Vagina (tissue), 2 donors: Measurements from ENCODE around the gene ZNF132. TPM values are rescaled to one million over a fixed set of nuclear protein-coding genes. Genes with fewer than 3 reads are reported as not detected.
"Not testable (repeated sequence)": the region's sequence is repeated elsewhere in the genome, so short reads cannot be mapped to it uniquely, and the experiment has no call there.

Experiments used
- DNase-seq, 2 donors: peaks; one replicate each; pipeline ENCODE4 v3.0.0-alpha.2; 2017; ENCODE audit errors: extremely low spot score in 2 of 2
- H3K27ac ChIP-seq: fragments of 200-600 bp; sonication (generic); one replicate; pipeline ENCODE4 v1.5.1; 2019
- H3K27me3 ChIP-seq: fragments of 200-600 bp; sonication (generic); one replicate; pipeline ENCODE4 v1.5.1; 2019
- H3K36me3 ChIP-seq, 2 donors: fragments of 200-600 bp; sonication (generic); one replicate each; pipeline ENCODE4 v1.5.1; 2017 to 2019
- H3K4me1 ChIP-seq: fragments of 200-600 bp; sonication (generic); one replicate; pipeline ENCODE4 v1.5.1; 2019
- H3K4me3 ChIP-seq, 2 donors: fragments of 200-600 bp; sonication (generic); 1 replicate in 1 of 2; 2 replicates in 1 of 2; pipeline ENCODE4 v1.5.1; 2016 to 2019
- H3K9me3 ChIP-seq: fragments of 200-600 bp; sonication (generic); one replicate; pipeline ENCODE4 v1.5.1; 2019
- CTCF ChIP-seq, 3 experiments: fragments of 450-650 bp in 2 of 3; fragments of 200-600 bp in 1 of 3; sonication (generic) in 1 of 3; IDR thresholded peaks; one replicate each; pipeline ENCODE4 v1.5.1; 2017 to 2019; ENCODE audit warnings: antibody characterized with exemption in 3 of 3, mild to moderate bottlenecking in 2 of 3, moderate library complexity in 2 of 3
- POLR2A ChIP-seq, 2 donors: fragments of 450-650 bp; IDR thresholded peaks; one replicate each; pipeline ENCODE4 v1.6.1; 2017; ENCODE audit warnings: antibody characterized with exemption in 2 of 2, mild to moderate bottlenecking in 2 of 2, moderate library complexity in 2 of 2
- POLR2AphosphoS5 ChIP-seq, 2 donors: sonication (generic); formaldehyde crosslinking; IDR thresholded peaks; one replicate each; pipeline ENCODE4 v1.9.0; 2017; ENCODE audit warnings: antibody characterized with exemption in 2 of 2, mild to moderate bottlenecking in 2 of 2, low read depth in 1 of 2; ENCODE audit not compliant: insufficient read depth in 1 of 2
- intact Hi-C: fragments of 100-400 bp; cut with DNase I; formaldehyde crosslinking; loops from one replicate; pipeline ENCODE4 v1.15.1; 2023
- total RNA-seq: library from RNA; depleted of rRNA; stranded (reverse); fragments of >200 nt; gene quantifications from one replicate; pipeline ENCODE4 v1.2.3, GENCODE V29; 2016

ZNF132 gene
- total RNA-seq, 1 donor from 2014 or later, result 5.2 TPM

GRCh38 chr19:58473775-58474174 lies 33.8 kb upstream of the ZNF132 start:
- TF ChIP-seq POLR2AphosphoS5 (IDR thresholded peaks at IDR 0.05; ENCODE audit: insufficient read depth in 1 of 2, low read depth in 1 of 2) (no peak), POLR2A (IDR thresholded peaks at IDR 0.05) (no peak), CTCF (IDR thresholded peaks at IDR 0.05) (no peak)
- Histone ChIP-seq H3K4me1 (peaks cover 26% of the 10 kb centered on the region), H3K27ac (no peak overlapping the region), H3K9me3 (no peaks in the 10 kb centered on the region), H3K4me3 (no peak overlapping the region), H3K27me3 (no peaks in the 10 kb centered on the region), H3K36me3 (peaks cover 0 to 30% of the 10 kb centered on the region in 2 donors)
- intact Hi-C loops, result no loop called here
- no peak for DNase-seq

GRCh38 chr19:58471736-58472135 lies 31.8 kb upstream of the ZNF132 start:
- H3K4me1 ChIP-seq, result peaks cover 28% of the 10 kb centered on the region
- peaks cover 0 to 30% of the 10 kb centered on the region in 2 donors for H3K36me3 ChIP-seq
- H3K27me3 ChIP-seq, result no peaks in the 10 kb centered on the region
- intact Hi-C loops, result no loop called here
- DNase-seq, result no peak
- no peak overlapping the region for H3K4me3 ChIP-seq
- no peak overlapping the region for H3K27ac ChIP-seq
- no peaks in the 10 kb centered on the region for H3K9me3 ChIP-seq
- no peak for TF ChIP-seq POLR2AphosphoS5 (IDR thresholded peaks at IDR 0.05; ENCODE audit: insufficient read depth in 1 of 2, low read depth in 1 of 2)
- TF ChIP-seq CTCF (IDR thresholded peaks at IDR 0.05), result no peak

GRCh38 chr19:58470837-58471543 lies 31.0 kb upstream of the ZNF132 start:
- DNase-seq, H3K27ac ChIP-seq, H3K9me3 ChIP-seq, intact Hi-C loops, H3K27me3 ChIP-seq, H3K4me3 ChIP-seq: not testable (repeated sequence)
- H3K36me3 ChIP-seq, result peaks cover 0 to 30% of the 10 kb centered on the region in 2 donors
- peaks cover 28% of the 10 kb centered on the region for H3K4me1 ChIP-seq

GRCh38 chr19:58469241-58470013 lies 29.5 kb upstream of the ZNF132 start:
- DNase-seq, result no peak
- Histone ChIP-seq H3K27me3 (no peaks in the 10 kb centered on the region), H3K27ac (no peak overlapping the region), H3K36me3 (peaks cover 0 to 30% of the 10 kb centered on the region in 2 donors), H3K4me3 (no peak overlapping the region), H3K9me3 (no peaks in the 10 kb centered on the region), H3K4me1 (peaks cover 19% of the 10 kb centered on the region)
- intact Hi-C loops, result loop anchor here (5.0 kb wide), 1 partner anchor 87 kb away; the partner anchor contains the start of gene ZNF837
- TF ChIP-seq POLR2AphosphoS5 (IDR thresholded peaks at IDR 0.05; ENCODE audit: insufficient read depth in 1 of 2, low read depth in 1 of 2), result no peak
- TF ChIP-seq POLR2A (IDR thresholded peaks at IDR 0.05), result no peak
- no peak for TF ChIP-seq CTCF (IDR thresholded peaks at IDR 0.05)

GRCh38 chr19:58468216-58468839 lies 28.4 kb upstream of the ZNF132 start:
- TF ChIP-seq CTCF (IDR thresholded peaks at IDR 0.05) (no peak), POLR2AphosphoS5 (IDR thresholded peaks at IDR 0.05; ENCODE audit: insufficient read depth in 1 of 2, low read depth in 1 of 2) (no peak), POLR2A (IDR thresholded peaks at IDR 0.05) (no peak)
- Histone ChIP-seq H3K4me1 (peaks cover 19% of the 10 kb centered on the region), H3K4me3 (no peak overlapping the region), H3K27me3 (no peaks in the 10 kb centered on the region), H3K36me3 (peaks cover 0 to 30% of the 10 kb centered on the region in 2 donors), H3K9me3 (no peaks in the 10 kb centered on the region), H3K27ac (no peak overlapping the region)
- intact Hi-C loops, result loop anchor here (5.0 kb wide), 1 partner anchor 86 kb away; the partner anchor contains the start of gene ZNF837
- DNase-seq, result no peak
